DMS153 treated with DMSO at 0.1 percent for 48 hours (cell line): Measurements from ENCODE around the gene GLYR1.

Source experiments
- DNase-seq: peaks from one replicate; lab custom pipeline; 2025; ENCODE audit not compliant: unreplicated experiment; lab: John Stamatoyannopoulos, UW

Gene GLYR1

GRCh38 chr16:4850211-4850610 is 3.1 kb upstream of the GLYR1 start:
- no peak for DNase-seq

- no peak for DNase-seq
These were observed 893 bp upstream of the GLYR1 start for GRCh38 chr16:4847774-4848587.

- no peak for DNase-seq
These were observed 586 bp downstream of the GLYR1 start for GRCh38 chr16:4846503-4846900.

DNA sequence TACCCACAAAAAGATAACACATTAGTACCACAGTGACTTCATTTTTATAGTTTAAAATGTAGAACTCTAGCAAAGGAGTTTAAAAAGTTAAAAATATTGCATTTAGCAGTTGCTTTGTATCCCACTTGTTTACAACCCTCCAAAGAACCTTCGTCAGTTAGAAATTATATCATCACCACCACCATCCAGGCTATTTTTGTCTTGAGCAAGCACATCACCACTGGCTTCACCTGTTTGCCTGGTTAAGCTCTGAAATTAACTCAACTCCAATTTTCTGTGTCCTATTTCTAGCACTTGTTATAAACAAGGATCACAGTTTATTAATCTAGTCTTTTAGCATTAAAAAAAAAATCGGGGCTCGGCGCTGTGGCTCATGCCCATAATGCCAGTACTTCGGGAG is 6.1 kb downstream of the GLYR1 start:
- no peak for DNase-seq

DNA sequence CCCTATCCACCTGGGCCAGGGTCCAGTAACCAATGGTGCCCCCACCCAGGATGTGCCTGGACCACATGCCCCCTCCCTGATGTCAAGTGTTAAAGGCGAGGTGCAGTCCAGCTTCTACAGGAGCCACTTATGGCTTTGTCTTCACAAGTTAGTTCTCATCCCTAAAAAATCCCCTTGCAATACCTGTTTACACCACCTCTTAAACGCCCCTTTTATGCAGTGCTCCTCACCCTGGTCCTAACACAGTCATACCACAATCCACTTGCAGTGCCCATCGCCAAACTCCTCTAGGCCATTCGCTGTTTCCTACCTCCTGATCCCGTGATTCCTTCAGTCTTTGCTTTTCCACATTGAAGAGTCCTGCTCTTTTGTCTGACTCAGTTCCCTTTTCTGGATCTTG is 7.1 kb downstream of the GLYR1 start:
- no peak for DNase-seq

DNA sequence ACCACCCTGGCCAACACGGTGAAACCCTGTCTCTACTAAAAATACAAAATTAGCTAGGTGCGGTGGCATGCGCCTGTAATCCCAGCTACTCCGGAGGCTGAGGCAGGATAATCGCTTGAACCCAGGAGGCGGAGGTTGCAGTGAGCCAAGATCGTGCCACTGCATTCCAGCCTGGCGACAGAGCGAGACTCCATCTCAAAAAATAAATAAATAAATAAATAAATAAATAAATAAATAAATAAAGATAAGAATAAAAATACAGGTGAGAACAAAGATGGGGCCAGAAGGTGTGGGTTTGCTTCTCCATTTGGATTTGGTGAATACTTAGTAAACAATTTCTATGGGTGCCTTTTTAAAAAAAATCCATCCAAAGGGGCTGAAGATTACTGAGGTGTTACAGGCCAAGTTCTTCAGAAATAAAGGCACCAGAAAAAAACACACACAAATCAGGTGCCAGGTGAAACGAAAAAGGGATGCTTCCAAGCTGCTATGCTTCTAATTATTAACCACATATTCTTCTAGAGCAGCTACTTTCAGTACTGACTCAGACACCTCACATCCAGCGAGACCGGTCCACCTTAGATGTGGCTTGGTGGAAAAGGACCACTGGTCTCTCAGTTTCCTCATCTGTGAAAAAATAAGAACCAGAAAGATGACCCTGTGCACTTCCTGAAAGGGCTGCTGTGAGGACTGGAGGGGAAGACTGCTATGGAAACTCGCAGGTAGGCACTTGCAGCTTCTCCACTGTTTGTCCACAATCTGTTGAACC is 9.2 kb downstream of the GLYR1 start:
- no peak for DNase-seq

- no peak for DNase-seq
These were observed 10.4 kb downstream of the GLYR1 start for GRCh38 chr16:4836727-4837126.

DNA sequence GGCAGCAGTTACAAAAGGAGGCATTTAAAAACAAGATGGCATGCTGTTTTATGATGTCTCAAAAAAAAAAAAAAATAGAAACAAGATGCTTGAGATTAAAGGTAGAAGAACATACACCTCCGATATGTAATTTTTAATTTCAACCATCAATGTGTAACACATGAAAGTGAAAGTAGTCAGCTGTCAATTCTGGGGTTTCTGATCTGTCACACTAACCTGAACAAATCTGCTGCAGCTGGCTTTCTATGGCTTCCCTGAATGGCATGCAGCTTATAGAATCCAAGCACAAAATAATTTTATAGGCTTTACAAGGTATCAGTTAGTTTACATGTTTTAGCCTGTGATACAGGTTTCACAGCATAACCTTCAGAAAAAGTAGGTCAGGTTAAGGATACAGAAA is 13.5 kb downstream of the GLYR1 start:
- DNase-seq, result no peak

GRCh38 chr16:4832698-4833343 is 14.3 kb downstream of the GLYR1 start:
- no peak for DNase-seq

DNA sequence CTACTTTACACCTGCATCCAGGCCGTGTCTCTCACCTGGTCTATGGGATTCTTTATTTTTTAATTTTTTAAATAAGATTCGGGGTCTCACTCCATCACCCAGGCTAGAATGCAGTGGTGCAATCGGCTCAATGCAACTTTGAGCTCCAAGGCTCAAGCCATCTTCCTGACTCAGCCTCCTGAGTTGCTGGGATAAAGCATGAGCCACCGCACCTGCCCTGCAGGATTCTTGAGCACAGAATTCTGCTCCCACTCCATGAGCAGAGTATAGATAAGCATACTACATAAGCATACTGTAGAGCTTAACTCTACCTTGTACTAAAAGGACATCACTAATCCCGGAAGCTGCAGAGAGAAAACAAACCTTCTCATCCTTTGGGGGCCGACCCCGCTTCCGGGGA is 15.5 kb downstream of the GLYR1 start:
- no peak for DNase-seq

GRCh38 chr16:4830408-4830807 is 16.7 kb downstream of the GLYR1 start:
- DNase-seq, result no peak

DNA sequence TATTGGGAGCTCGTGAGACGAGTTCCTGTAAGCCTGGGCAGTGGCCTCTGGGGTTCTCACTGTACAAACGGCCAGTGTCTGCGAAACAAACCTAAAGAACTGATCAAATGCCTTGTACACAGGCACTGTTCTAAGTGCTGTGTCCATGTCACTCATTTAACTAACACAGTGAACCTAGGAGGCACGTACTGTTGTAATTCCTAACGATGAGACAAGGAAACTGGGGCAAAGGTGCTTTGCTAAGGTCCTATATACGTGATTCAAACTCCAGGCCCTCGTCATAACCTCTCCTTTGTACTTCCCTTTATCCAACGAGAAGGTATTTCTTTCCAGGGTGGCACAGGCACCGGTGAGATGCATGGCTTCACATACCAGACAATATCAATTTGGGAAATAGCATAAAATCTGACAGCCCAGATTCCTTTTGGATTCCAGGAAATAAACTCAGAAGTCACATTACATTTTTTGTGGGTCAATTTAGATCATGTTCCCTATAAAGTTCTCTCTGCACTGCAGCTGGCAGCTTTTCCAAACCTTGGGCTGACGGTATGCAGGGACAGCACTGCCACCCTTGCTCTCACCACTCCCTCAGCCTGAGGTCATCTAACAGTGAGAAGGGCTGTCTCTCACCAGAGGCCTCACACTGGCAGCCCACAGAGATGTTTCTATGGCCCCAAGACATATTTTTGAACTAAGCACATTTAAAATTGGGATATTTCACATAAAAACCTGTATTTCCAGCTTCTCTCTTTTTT is 18.3 kb downstream of the GLYR1 start:
- no peak for DNase-seq

GRCh38 chr16:4826980-4827379 is 20.1 kb downstream of the GLYR1 start:
- DNase-seq, result no peak

DNA sequence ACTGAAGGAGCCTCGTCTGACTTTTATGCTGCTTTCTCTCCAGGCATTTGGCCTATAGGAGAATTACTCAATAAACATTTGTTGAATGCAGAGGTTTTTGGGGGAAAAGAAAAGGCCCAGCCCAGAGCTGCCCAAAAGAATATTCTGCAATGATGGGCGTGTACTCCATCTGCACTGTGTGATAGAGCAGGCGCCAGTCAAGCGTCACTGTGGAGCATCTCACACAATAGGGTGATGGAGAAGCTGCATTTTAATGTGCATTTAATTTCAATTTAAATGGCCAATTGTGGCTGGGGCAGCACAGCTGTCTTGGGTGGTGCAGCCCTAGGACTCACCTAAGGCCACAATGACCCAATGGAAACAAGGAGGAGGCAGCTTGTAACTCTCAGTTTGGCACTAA is 20.6 kb downstream of the GLYR1 start:
- no peak for DNase-seq

GRCh38 chr16:4825196-4825595 is 21.9 kb downstream of the GLYR1 start:
- no peak for DNase-seq

DNA sequence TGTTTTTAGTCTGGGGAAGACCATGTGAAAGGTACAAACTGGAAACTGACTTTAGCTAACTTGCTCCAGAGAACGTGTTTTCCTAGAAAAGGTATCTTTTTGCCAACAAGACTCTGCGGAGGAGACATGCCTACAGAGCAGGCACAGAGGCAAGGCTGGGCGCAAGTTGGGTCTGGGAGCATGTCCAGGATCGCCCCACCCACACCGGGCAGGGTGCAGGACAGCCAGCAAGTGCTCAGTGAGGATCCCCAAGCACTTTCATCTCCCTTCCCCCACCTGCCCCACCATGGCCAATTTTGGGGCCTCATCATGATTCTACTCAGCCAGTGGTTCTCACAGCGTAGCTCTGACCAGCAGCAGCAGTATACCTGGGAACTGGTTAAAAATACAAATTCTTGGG is 26.4 kb downstream of the GLYR1 start:
- no peak for DNase-seq

- no peak for DNase-seq
These were observed 32.4 kb downstream of the GLYR1 start for GRCh38 chr16:4814542-4815173.

DNA sequence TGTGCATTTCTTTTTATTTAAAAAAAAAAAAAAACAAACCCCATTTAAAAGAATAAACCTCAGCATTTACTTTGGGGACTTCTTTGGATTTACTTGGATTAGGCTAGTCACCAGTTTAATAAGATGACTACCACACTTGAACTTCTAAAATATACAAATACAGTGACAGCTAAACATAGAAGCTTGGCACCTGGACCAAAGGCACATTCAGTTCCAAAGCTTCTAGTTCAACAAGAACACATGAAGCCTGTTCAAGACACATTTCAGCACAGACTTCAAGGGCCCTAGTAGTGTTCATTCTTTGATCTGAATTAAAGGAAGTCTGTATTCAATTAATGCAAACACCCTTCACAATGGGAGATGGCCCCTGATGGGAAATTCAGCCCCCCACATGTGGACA is 33.0 kb downstream of the GLYR1 start:
- DNase-seq, result no peak

DNA sequence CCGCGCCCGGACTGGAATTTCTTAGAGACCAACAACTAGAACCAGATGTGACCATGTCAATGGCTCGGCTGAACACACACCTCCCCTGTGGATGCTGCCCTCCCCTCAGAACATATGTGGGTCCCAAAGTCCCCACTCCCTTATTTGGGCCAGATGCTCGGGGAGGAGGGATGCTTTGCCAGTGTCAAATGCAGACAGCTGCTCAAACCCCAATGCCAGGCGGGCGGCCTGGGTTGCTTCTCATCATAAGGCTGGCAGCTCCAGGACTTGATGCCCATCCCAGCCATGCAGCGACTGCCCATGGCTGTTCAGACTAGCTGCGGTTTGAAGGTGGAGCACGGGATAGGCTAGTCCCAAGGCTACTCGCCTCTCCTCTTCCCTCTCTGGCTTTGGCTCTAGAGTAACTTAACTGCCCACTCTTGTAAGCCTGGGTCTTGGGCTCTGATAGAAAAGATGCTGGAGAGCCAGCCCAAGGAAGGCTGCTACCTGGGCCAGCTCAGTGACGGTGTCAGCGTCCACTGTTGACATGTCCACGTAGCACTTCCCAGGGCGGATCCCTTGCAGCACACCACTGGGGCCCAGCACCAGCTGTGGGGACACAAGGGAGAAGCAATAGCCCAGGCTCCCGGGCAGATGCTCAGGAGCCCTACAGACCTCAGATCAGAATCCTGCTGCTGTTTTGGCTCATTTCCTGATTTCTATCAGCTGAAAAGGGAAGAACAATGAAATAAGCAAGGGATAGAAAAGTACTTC is 33.7 kb downstream of the GLYR1 start:
- no peak for DNase-seq

DNA sequence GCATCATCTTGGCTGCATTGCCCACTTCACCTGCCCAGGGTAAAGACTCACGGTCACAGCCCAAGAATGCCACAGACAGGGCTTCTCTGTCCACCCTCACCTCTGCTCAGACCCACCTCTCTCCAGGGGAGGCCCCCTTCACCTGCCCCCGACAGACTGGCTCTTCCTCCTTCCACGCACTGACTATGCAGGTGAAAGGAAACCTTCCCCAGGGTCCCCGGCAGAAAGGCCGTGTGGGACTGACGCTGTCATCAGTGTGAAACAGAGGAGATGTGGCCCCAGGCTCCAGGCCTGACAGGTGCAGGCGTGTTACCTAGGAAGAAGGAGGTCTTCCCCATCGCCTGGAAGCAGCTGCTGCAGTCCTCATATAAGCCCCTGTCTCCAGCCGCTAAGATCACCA is 35.3 kb downstream of the GLYR1 start:
- no peak for DNase-seq
